Neural crest cell (in vitro differentiated cells): Measurements from ENCODE around the gene SDC4. TPM values are rescaled to one million over a fixed set of nuclear protein-coding genes. Genes with fewer than 3 reads are reported as not detected.

Experiments
- DNase-seq: peaks from one replicate; pipeline ENCODE4 v3.0.0; 2021; ENCODE audit warnings: low read depth, mixed read lengths, low spot score
- H3K27ac Mint-ChIP-seq: one replicate; pipeline ENCODE4 v1.8.0; 2021; ENCODE audit warnings: mild to moderate bottlenecking, mixed read lengths; ENCODE audit not compliant: unreplicated experiment
- H3K27me3 Mint-ChIP-seq: 2 replicates; pipeline ENCODE4 v1.8.0; 2021; ENCODE audit warnings: low read depth, mild to moderate bottlenecking, mixed read lengths
- H3K36me3 Mint-ChIP-seq: 2 replicates; pipeline ENCODE4 v1.8.0; 2021; ENCODE audit warnings: low read depth, mild to moderate bottlenecking, mixed read lengths
- H3K4me1 Mint-ChIP-seq: 2 replicates; pipeline ENCODE4 v1.8.0; 2021; ENCODE audit warnings: mixed read lengths
- H3K4me3 Mint-ChIP-seq: one replicate; pipeline ENCODE4 v1.8.0; 2021; ENCODE audit warnings: mild to moderate bottlenecking, mixed read lengths
- H3K9me3 Mint-ChIP-seq: 2 replicates; pipeline ENCODE4 v1.8.0; 2021; ENCODE audit warnings: mixed read lengths
- total RNA-seq: library from RNA; stranded (reverse); gene quantifications from 2 replicates; pipeline ENCODE4 v1.2.1, GENCODE V29; 2021
- TF ChIP-seq, protein P1 (sequence below): fragments of 200-600 bp; sonication (generic); conservative IDR thresholded peaks from 2 replicates; pipeline ENCODE4 v1.5.0; 2021; ENCODE audit warnings: antibody characterized with exemption, mild to moderate bottlenecking

SDC4 gene
- total RNA-seq, 1 donor from 2014 or later, result 11.5 TPM

DNA sequence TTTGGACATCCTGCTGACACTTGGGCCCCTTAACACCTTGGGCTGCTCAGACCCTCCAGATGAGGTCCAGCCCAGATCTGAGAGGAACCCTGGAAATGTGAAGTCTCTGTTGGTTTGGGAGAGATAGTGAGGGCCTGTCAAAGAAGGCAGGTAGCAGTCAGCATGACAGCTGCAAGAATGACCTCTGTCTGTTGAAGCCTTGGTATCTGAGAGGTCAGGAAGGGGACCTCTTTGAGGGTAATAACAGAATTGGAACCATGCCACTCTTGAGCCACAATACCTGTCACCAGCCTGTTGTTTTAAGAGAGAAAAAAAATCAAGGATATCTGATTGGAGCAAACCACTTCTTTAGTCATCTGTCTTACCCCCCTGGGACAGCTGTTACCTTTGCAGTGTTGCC, 18.9 kb upstream of the SDC4 start:
- Mint-ChIP-seq H3K27ac (no peak overlapping the region), H3K4me1 (peaks cover 22% of the 10 kb centered on the region), H3K36me3 (peaks cover 4% of the 10 kb centered on the region), H3K9me3 (no peaks in the 10 kb centered on the region), H3K4me3 (peak overlapping the region; percentile 31), H3K27me3 (no peaks in the 10 kb centered on the region)
- TF ChIP-seq, protein P1, sequence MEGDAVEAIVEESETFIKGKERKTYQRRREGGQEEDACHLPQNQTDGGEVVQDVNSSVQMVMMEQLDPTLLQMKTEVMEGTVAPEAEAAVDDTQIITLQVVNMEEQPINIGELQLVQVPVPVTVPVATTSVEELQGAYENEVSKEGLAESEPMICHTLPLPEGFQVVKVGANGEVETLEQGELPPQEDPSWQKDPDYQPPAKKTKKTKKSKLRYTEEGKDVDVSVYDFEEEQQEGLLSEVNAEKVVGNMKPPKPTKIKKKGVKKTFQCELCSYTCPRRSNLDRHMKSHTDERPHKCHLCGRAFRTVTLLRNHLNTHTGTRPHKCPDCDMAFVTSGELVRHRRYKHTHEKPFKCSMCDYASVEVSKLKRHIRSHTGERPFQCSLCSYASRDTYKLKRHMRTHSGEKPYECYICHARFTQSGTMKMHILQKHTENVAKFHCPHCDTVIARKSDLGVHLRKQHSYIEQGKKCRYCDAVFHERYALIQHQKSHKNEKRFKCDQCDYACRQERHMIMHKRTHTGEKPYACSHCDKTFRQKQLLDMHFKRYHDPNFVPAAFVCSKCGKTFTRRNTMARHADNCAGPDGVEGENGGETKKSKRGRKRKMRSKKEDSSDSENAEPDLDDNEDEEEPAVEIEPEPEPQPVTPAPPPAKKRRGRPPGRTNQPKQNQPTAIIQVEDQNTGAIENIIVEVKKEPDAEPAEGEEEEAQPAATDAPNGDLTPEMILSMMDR, result no peak
- DNase-seq, result no peak

DNA sequence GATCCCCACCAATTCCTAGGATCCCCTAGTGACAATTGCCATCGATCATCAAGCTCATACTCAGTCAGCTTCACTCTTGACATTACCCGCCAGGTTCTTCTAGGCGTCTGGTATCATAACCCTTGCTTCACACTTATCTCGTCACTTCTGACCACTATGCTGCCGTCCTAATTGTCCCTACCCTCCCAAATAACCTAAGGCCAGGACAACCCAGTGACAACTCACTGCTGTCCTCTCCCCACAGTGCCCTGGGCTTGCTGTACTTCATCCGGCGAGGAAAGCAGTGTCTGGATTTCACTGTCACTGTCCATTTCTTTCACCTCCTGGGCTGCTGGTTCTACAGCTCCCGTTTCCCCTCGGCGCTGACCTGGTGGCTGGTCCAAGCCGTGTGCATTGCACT, 18.4 kb upstream of the SDC4 start:
- peaks cover 22% of the 10 kb centered on the region for H3K4me1 Mint-ChIP-seq
- peak overlapping the region; percentile 31 for H3K4me3 Mint-ChIP-seq
- H3K27me3 Mint-ChIP-seq, result no peaks in the 10 kb centered on the region
- no peaks in the 10 kb centered on the region for H3K9me3 Mint-ChIP-seq
- TF ChIP-seq, protein P1, result no peak
- no peak overlapping the region for H3K27ac Mint-ChIP-seq
- no peak for DNase-seq
- peaks cover 4% of the 10 kb centered on the region for H3K36me3 Mint-ChIP-seq

DNA sequence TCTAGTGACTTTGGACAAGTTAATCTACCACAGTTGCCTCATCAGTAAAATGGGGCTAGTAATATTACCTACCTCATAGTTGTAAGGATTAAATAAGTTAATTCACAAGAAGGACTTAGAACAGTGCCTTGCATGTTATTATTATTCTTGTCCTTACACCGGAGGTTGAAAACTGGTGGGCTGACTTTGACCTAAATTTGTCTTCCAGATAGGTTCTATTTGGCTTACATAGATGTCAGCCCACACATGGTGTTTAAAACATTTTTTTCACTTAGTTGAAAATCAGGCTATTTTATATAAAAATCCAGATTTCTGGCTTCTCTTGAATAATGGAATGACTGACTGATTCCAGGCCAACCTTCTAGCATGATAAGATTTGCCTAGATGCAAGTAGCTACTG, 18.0 kb upstream of the SDC4 start:
- Mint-ChIP-seq H3K27ac (no peak overlapping the region), H3K27me3 (no peaks in the 10 kb centered on the region), H3K36me3 (peaks cover 4% of the 10 kb centered on the region), H3K4me1 (peaks cover 22% of the 10 kb centered on the region), H3K9me3 (no peaks in the 10 kb centered on the region), H3K4me3 (peak overlapping the region; percentile 97)
- DNase-seq, result no peak
- TF ChIP-seq, protein P1, result no peak

DNA sequence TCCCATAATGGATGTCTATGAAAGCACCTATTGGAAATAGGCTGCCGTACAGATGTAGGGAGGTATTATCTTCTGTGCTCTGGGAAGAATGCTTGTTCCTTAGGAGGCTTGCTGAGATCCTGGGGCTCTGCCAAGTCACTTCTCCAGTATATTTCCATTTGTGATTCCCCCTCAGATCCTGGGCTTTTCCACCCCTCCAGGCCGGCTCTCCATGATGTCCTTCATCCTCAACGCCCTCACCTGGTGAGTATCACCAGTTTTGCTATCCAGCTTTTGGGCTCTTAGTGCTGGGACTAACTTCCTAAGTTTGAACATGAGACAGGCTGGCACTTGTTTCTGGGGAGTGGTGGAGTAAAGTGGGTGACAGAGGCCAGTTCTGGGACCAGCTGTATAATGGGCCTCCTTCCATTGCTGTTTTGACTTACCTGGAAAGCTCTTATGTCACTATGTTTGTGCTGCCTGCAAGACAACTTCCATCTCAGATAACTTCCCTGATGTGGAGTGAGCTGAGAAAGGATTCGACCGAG, 17.3 kb upstream of the SDC4 start:
- no peaks in the 10 kb centered on the region for H3K27me3 Mint-ChIP-seq
- DNase-seq, result no peak
- H3K36me3 Mint-ChIP-seq, result peaks cover 4% of the 10 kb centered on the region
- no peak overlapping the region for H3K27ac Mint-ChIP-seq
- H3K9me3 Mint-ChIP-seq, result no peaks in the 10 kb centered on the region
- H3K4me3 Mint-ChIP-seq, result peak overlapping the region; percentile 97
- H3K4me1 Mint-ChIP-seq, result peaks cover 22% of the 10 kb centered on the region
- TF ChIP-seq, protein P1, result no peak

DNA sequence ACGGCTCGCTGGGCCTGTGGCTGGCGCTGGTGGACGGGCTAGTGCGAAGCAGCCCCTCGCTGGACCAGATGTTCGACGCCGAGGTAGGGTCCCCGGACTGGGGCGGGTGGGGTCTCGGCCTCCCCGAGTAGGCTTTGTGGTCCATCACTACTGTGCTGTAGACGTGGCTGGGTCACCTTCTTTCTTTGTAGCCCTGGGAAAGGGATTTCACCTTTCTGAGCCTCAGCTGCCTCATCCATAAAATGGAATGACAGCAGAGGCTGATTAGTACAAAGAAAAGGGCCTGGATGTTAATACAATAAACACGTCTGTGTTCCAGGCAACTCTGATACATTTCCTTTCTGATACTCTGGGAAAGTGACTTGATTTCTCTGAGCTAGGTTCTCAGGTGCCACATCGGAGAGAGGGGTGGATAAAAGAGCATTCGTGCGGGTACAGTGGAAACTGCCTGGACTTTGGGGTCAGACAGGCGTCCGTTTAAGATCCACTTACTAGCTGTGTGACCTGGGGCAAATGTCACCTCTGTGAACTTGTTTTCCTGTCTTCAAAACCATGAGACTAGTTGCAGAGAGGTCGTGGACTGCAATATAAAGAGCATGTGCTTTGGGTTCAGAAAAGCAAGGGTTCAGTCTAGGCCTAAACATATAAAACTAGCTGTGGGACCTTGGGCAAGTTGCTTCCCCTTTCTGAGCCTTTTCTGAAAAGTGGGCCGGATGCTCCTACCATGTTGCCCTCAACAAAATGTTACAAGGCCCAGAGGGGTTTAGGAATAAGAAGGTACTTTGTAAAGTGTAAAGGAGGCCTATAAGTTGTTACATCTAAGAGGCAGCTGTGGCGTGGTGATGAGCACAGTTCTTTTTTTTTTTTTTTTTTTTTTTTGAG, 15.6 kb upstream of the SDC4 start:
- H3K4me1 Mint-ChIP-seq, result peaks cover 22% of the 10 kb centered on the region

More for the DNA sequence above, 15.6 kb upstream of the SDC4 start:
- Mint-ChIP-seq H3K9me3 (no peaks in the 10 kb centered on the region), H3K27me3 (no peaks in the 10 kb centered on the region), H3K4me3 (peak overlapping the region; percentile 97), H3K27ac (peak overlapping the region; percentile 97), H3K36me3 (peaks cover 4% of the 10 kb centered on the region)
- TF ChIP-seq, protein P1, result no peak
- DNase-seq, result no peak
